Calu3 (cell line): Measurements from ENCODE around the gene ODF4. TPM values are rescaled to one million over a fixed set of nuclear protein-coding genes. Genes with fewer than 3 reads are reported as not detected.
A peak's percentile ranks its signal among the peaks of the same experiment; 100 is the strongest.
"Not testable (repeated sequence)": the region's sequence is repeated elsewhere in the genome, so short reads cannot be mapped to it uniquely, and the experiment has no call there.

Source experiments
- BruUV-seq: library from RNA; stranded (reverse); fragments of 400-500 nt; replicated peaks from 2 replicates; lab custom pipeline; 2021; lab: Mats Ljungman, UMichigan
- CTCF ChIA-PET: fragments of 300-600 bp; sonication (Branson Sonifier 250); formaldehyde crosslinking; loops from one replicate; lab custom pipeline; 2022; ENCODE audit warnings: antibody characterized with exemption; lab: Charles Lee
- DNase-seq: peaks from one replicate; pipeline ENCODE4 v3.0.0; 2022
- H3K27ac Mint-ChIP-seq: one replicate; pipeline ENCODE4 v1.8.0; 2022; ENCODE audit warnings: mixed read lengths; ENCODE audit not compliant: unreplicated experiment
- H3K27me3 Mint-ChIP-seq: one replicate; pipeline ENCODE4 v1.8.0; 2022; ENCODE audit warnings: mixed read lengths; ENCODE audit not compliant: unreplicated experiment
- H3K36me3 Mint-ChIP-seq: one replicate; pipeline ENCODE4 v1.8.0; 2022; ENCODE audit warnings: mild to moderate bottlenecking, moderate library complexity, mixed read lengths; ENCODE audit not compliant: insufficient read depth, unreplicated experiment
- H3K4me1 Mint-ChIP-seq: one replicate; pipeline ENCODE4 v1.8.0; 2022; ENCODE audit warnings: mild to moderate bottlenecking, low read depth, mixed read lengths; ENCODE audit not compliant: unreplicated experiment
- H3K4me3 Mint-ChIP-seq: one replicate; pipeline ENCODE4 v1.8.0; 2022; ENCODE audit warnings: mild to moderate bottlenecking, low read depth, moderate library complexity, mixed read lengths; ENCODE audit not compliant: unreplicated experiment
- H3K9me3 Mint-ChIP-seq: one replicate; pipeline ENCODE4 v1.8.0; 2022; ENCODE audit warnings: low read depth, mixed read lengths; ENCODE audit not compliant: unreplicated experiment
- intact Hi-C: fragments of 100-400 bp; cut with micrococcal nuclease; formaldehyde crosslinking; loops from one replicate; pipeline ENCODE4 v1.10.0; 2022; ENCODE audit not compliant: unreplicated experiment
- total RNA-seq: library from RNA; stranded (reverse); gene quantifications from 2 replicates; pipeline ENCODE4 v1.2.3, GENCODE V29; 2022
- TF ChIP-seq, protein P1 (sequence below): fragments of 200-600 bp; IDR thresholded peaks from one replicate; pipeline ENCODE4 v1.8.0; 2022; ENCODE audit warnings: antibody characterized with exemption; ENCODE audit not compliant: unreplicated experiment

The ODF4 gene
- total RNA-seq, 1 experiment from 2014 or later, result not detected

DNA sequence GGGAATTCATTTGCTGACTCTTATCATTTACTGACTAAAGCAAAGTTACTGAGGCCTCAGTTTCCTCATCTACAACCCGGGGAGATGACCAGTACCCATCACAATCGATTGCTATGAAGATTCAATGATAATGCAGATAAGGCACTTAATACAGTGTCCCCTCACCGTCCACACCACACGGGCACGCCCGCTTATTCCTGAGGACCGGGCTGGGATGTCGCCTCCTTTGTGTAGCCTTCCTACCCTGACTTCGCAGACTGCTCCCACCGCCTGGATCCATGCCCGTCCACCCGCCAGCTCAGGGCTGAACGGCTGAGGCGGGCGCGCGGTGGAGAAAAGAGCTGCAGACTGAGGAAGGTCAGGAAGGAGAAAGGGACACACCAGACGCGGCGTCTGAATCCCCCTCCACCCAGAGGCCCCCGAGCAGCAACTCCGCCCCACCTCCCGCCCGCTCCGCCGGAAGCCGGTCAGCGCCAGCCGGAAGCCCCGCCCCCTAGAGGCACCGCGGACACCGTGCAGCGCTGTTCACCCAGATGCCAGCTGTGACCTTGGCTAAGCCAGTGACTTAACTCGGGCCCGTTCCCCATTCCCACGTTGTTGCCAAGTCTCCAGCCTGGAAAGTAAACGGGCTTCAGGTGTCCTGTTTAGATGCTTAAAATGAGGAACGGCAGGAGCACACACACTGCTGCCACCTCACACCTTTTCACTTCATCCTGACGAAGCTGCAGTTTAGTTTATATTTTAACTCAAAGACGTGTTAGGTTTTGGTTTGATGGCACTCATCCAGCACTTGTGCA is 36.8 kb downstream of the ODF4 start, which contains the start of gene KRABD2:
KRABD2 (minus strand) TSS at position 434 of the 797 bp plus-strand sequence.
- TF ChIP-seq, protein P1, sequence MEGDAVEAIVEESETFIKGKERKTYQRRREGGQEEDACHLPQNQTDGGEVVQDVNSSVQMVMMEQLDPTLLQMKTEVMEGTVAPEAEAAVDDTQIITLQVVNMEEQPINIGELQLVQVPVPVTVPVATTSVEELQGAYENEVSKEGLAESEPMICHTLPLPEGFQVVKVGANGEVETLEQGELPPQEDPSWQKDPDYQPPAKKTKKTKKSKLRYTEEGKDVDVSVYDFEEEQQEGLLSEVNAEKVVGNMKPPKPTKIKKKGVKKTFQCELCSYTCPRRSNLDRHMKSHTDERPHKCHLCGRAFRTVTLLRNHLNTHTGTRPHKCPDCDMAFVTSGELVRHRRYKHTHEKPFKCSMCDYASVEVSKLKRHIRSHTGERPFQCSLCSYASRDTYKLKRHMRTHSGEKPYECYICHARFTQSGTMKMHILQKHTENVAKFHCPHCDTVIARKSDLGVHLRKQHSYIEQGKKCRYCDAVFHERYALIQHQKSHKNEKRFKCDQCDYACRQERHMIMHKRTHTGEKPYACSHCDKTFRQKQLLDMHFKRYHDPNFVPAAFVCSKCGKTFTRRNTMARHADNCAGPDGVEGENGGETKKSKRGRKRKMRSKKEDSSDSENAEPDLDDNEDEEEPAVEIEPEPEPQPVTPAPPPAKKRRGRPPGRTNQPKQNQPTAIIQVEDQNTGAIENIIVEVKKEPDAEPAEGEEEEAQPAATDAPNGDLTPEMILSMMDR, result no peak
- peak; percentile 90 for DNase-seq
- CTCF ChIA-PET, result interaction anchor here (0.5 to 1.1 kb wide), 5 partner anchors 48 to 1810 kb away, joined by 3 to 4 read pairs (median 3); no protein-coding TSS in a partner anchor
- TSS peak; percentile 75 for BruUV-seq
- Mint-ChIP-seq H3K9me3 (no peaks in the 10 kb centered on the region), H3K4me3 (peak within 1 kb of the TSS; percentile 84), H3K4me1 (peaks cover 18% of the 10 kb centered on the region), H3K36me3 (peaks cover 70% of the 10 kb centered on the region), H3K27me3 (no peaks in the 10 kb centered on the region), H3K27ac (peak within 1 kb of the TSS; percentile 79)
- intact Hi-C loops, result no loop called here

GRCh38 chr17:8377422-8377821 is 37.8 kb downstream of the ODF4 start:
- H3K4me3 Mint-ChIP-seq, result no peak overlapping the region
- TF ChIP-seq, protein P1, result no peak
- CTCF ChIA-PET, result interaction anchor here (1.1 kb wide), 1 partner anchor 317 kb away, joined by 3 read pairs; no protein-coding TSS in a partner anchor
- intact Hi-C loops, result no loop called here
- H3K36me3 Mint-ChIP-seq, result peaks cover 75% of the 10 kb centered on the region
- no peak for DNase-seq
- BruUV-seq, result no TSS peak
- H3K27ac Mint-ChIP-seq, result no peak overlapping the region
- no peaks in the 10 kb centered on the region for H3K27me3 Mint-ChIP-seq
- peaks cover 18% of the 10 kb centered on the region for H3K4me1 Mint-ChIP-seq
- H3K9me3 Mint-ChIP-seq, result no peaks in the 10 kb centered on the region

DNA sequence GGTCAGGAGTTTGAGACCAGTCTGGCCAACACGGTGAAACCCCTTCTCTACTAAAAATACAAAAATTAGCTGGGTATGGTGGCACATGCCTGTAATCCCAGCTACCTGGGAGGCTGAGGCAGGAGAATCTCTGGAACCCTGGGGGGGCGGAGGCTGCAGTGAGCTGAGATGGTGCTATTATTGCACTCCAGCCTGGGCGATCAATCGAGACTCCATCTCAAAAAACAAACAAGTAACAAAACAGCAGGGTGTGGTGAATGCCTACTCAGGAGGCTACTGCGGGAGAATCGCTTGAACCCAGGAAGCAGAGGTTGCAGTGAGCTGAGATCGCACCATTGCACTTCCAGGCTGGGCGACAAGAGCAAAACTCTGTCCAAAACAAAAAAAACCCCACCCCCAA is 38.5 kb downstream of the ODF4 start:
- Mint-ChIP-seq H3K4me1 (peaks cover 18% of the 10 kb centered on the region), H3K36me3 (peaks cover 80% of the 10 kb centered on the region)
- intact Hi-C loops, H3K4me3 Mint-ChIP-seq, H3K27me3 Mint-ChIP-seq, H3K27ac Mint-ChIP-seq, H3K9me3 Mint-ChIP-seq, DNase-seq, BruUV-seq, CTCF ChIA-PET: not testable (repeated sequence)

- no peak for DNase-seq
- intact Hi-C loops, result loop anchor here (5.0 kb wide), 1 partner anchor 367 kb away; no protein-coding TSS in a partner anchor
- Mint-ChIP-seq H3K27me3 (no peaks in the 10 kb centered on the region), H3K4me3 (no peak overlapping the region), H3K4me1 (peaks cover 27% of the 10 kb centered on the region), H3K27ac (no peak overlapping the region), H3K36me3 (peaks cover 95% of the 10 kb centered on the region), H3K9me3 (no peaks in the 10 kb centered on the region)
- TF ChIP-seq, protein P1, result no peak
- BruUV-seq, result no TSS peak
- CTCF ChIA-PET, result no interaction called here
Observed at GRCh38 chr17:8380049-8380448, 40.4 kb downstream of the ODF4 start.
